Vagina (tissue), 2 donors: Measurements from ENCODE around the gene POLR2B. TPM values are rescaled to one million over a fixed set of nuclear protein-coding genes. Genes with fewer than 3 reads are reported as not detected.

ENCODE experiments used
- DNase-seq, 2 donors: peaks; one replicate each; pipeline ENCODE4 v3.0.0-alpha.2; 2017; ENCODE audit errors: extremely low spot score in 2 of 2
- H3K27ac ChIP-seq: fragments of 200-600 bp; sonication (generic); one replicate; pipeline ENCODE4 v1.5.1; 2019
- H3K27me3 ChIP-seq: fragments of 200-600 bp; sonication (generic); one replicate; pipeline ENCODE4 v1.5.1; 2019
- H3K36me3 ChIP-seq, 2 donors: fragments of 200-600 bp; sonication (generic); one replicate each; pipeline ENCODE4 v1.5.1; 2017 to 2019
- H3K4me1 ChIP-seq: fragments of 200-600 bp; sonication (generic); one replicate; pipeline ENCODE4 v1.5.1; 2019
- H3K4me3 ChIP-seq, 2 donors: fragments of 200-600 bp; sonication (generic); 1 replicate in 1 of 2; 2 replicates in 1 of 2; pipeline ENCODE4 v1.5.1; 2016 to 2019
- H3K9me3 ChIP-seq: fragments of 200-600 bp; sonication (generic); one replicate; pipeline ENCODE4 v1.5.1; 2019
- POLR2AphosphoS5 ChIP-seq, 2 donors: sonication (generic); formaldehyde crosslinking; IDR thresholded peaks; one replicate each; pipeline ENCODE4 v1.9.0; 2017; ENCODE audit warnings: antibody characterized with exemption in 2 of 2, mild to moderate bottlenecking in 2 of 2, low read depth in 1 of 2; ENCODE audit not compliant: insufficient read depth in 1 of 2
- intact Hi-C: fragments of 100-400 bp; cut with DNase I; formaldehyde crosslinking; loops from one replicate; pipeline ENCODE4 v1.15.1; 2023
- small RNA-seq: library from RNA; depleted of rRNA; stranded (forward); fragments of <200 nt; gene quantifications from one replicate; pipeline ENCODE3, GENCODE V24; 2016
- total RNA-seq: library from RNA; depleted of rRNA; stranded (reverse); fragments of >200 nt; gene quantifications from one replicate; pipeline ENCODE4 v1.2.3, GENCODE V29; 2016
- TF ChIP-seq, protein P1 (sequence below), 3 experiments: fragments of 450-650 bp in 2 of 3; fragments of 200-600 bp in 1 of 3; sonication (generic) in 1 of 3; IDR thresholded peaks; one replicate each; pipeline ENCODE4 v1.5.1; 2017 to 2019; ENCODE audit warnings: antibody characterized with exemption in 3 of 3, mild to moderate bottlenecking in 2 of 3, moderate library complexity in 2 of 3

POLR2B gene
- total RNA-seq, 1 donor from 2014 or later, result 56.5 TPM

- H3K4me1 ChIP-seq, result peaks cover 56% of the 10 kb centered on the region
- DNase-seq, result no peak
- peak overlapping the region; percentile 80 for H3K27ac ChIP-seq
- no peaks in the 10 kb centered on the region for H3K9me3 ChIP-seq
- no peaks in the 10 kb centered on the region for H3K36me3 ChIP-seq
- TF ChIP-seq POLR2AphosphoS5 (IDR thresholded peaks at IDR 0.05; ENCODE audit: insufficient read depth in 1 of 2, low read depth in 1 of 2), result peak; percentile 19 to 38
- TF ChIP-seq, protein P1, sequence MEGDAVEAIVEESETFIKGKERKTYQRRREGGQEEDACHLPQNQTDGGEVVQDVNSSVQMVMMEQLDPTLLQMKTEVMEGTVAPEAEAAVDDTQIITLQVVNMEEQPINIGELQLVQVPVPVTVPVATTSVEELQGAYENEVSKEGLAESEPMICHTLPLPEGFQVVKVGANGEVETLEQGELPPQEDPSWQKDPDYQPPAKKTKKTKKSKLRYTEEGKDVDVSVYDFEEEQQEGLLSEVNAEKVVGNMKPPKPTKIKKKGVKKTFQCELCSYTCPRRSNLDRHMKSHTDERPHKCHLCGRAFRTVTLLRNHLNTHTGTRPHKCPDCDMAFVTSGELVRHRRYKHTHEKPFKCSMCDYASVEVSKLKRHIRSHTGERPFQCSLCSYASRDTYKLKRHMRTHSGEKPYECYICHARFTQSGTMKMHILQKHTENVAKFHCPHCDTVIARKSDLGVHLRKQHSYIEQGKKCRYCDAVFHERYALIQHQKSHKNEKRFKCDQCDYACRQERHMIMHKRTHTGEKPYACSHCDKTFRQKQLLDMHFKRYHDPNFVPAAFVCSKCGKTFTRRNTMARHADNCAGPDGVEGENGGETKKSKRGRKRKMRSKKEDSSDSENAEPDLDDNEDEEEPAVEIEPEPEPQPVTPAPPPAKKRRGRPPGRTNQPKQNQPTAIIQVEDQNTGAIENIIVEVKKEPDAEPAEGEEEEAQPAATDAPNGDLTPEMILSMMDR (IDR thresholded peaks at IDR 0.05), result no peak
- H3K27me3 ChIP-seq, result no peaks in the 10 kb centered on the region
- intact Hi-C loops, result no loop called here
- no peak overlapping the region for H3K4me3 ChIP-seq
Observed at GRCh38 chr4:57078685-57079521, 100.2 kb downstream of the POLR2B start.

Small RNA genes within 50 kb of the gene (small RNA-seq; reads per million reads assigned to genes)
- gene RNU6-998P, result not detected

Other genes with a start within 250 kb of the POLR2B start
- 4.4 TPM for gene SPINK2, start 157.2 kb upstream of the POLR2B start, total RNA-seq
- 24.6 TPM for gene REST, start 71.0 kb upstream of the POLR2B start, total RNA-seq
- 25.3 TPM for gene NOA1, start 1.3 kb upstream of the POLR2B start, total RNA-seq
- 716 TPM for gene IGFBP7, start 131.5 kb downstream of the POLR2B start, total RNA-seq